ENCODE data around the gene SPRTN. TPM values are rescaled to one million over a fixed set of nuclear protein-coding genes. Genes with fewer than 3 reads are reported as not detected.

Gene SPRTN
- polyA plus RNA-seq, 4 donors: 3.8 to 8.6 (median 4.2) TPM

DNA sequence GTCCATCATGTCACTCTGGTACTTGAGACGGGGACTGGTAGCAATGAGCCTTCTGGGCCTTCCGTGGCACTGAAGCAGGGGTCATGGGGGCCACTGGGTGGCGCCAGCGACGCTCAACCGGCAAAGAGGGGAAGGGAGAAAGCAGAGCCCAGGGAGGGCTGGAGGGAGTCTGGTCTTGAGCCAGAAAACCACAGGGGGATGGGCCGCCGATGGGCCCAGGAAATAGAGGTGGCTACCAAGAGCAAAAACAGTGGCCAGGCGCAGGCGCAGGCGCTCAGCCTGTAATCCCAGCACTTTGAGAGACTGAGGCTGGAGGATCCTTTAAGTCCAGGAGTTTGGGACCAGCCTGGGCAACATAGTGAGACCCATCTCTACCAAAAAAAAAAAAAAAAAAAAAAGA is 22.2 kb upstream of the SPRTN start:
- WGBS, 3 donors: 38 to 53% (median 46%) methylated on average over 10 to 11 of the region's 11 CpGs
- Histone ChIP-seq H3K9me3 (ENCODE audit: control insufficient read depth in 2 of 2, insufficient read depth in 1 of 2, low read depth in 1 of 2, low read length in 1 of 2) (peaks cover 0 to 2% of the 10 kb centered on the region in 2 donors), H3K4me3 (ENCODE audit: low read depth in 1 of 3, low read length in 3 of 3) (no peak overlapping the region), H3K4me1 (ENCODE audit: control insufficient read depth in 3 of 3, insufficient read depth in 2 of 3, low read depth in 1 of 3, low read length in 2 of 3) (no peaks in the 10 kb centered on the region), H3K36me3 (ENCODE audit: control insufficient read depth in 3 of 3, insufficient read depth in 2 of 3, low read depth in 1 of 3, low read length in 3 of 3) (no peaks in the 10 kb centered on the region), H3K27ac (ENCODE audit: low read depth in 1 of 3, low read length in 2 of 3) (no peak overlapping the region), H3K27me3 (ENCODE audit: control insufficient read depth in 3 of 3, insufficient read depth in 3 of 3, low read length in 3 of 3) (no peaks in the 10 kb centered on the region)
- FAIRE-seq: no peak
- peak; percentile 31 to 53 for DNase-seq

DNA sequence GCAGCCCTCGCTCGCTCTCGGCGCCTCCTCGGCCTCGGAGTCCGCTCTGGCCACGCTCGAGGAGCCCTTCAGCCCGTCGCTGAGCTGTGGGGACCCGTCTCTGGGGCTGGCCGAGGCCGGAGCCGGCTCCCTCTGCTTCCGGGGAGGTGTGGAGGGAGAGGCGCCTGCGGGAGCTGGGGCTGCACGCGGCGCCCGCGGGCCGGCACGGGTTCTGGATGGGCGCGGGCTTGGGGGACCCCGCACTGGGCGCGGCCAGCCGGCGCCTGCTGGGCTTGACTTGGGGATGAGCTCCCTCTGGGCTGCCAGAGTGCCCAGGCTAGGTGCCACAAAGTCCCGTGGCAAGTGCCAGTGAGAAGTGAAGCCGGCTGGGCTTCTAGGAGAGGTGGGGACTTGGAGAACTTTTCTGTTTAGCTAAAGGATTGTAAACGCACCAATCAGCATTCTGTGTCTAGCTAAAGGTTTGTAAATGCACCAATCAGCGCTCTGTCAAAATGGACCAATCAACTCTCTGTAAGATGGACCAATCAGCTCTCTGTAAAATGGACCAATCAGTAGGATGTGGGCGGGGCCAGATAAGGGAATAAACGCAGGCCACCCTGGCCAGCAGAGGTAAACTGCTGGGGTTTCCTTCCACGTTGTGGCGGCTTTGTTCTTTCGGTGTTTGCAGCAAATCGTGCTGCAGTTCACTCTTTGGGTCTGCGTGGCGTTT is 20.6 kb upstream of the SPRTN start:
- DNase-seq (no peak), FAIRE-seq (no peak)
- H3K27ac ChIP-seq (ENCODE audit: low read depth in 1 of 3, low read length in 2 of 3): no peak overlapping the region
- peaks cover 0 to 2% of the 10 kb centered on the region in 2 donors for H3K9me3 ChIP-seq (ENCODE audit: control insufficient read depth in 2 of 2, insufficient read depth in 1 of 2, low read depth in 1 of 2, low read length in 1 of 2)
- no peaks in the 10 kb centered on the region for H3K27me3 ChIP-seq (ENCODE audit: control insufficient read depth in 3 of 3, insufficient read depth in 3 of 3, low read length in 3 of 3)
- no peak overlapping the region for H3K4me3 ChIP-seq (ENCODE audit: low read depth in 1 of 3, low read length in 3 of 3)
- H3K36me3 ChIP-seq (ENCODE audit: control insufficient read depth in 3 of 3, insufficient read depth in 2 of 3, low read depth in 1 of 3, low read length in 3 of 3): no peaks in the 10 kb centered on the region
- H3K4me1 ChIP-seq (ENCODE audit: control insufficient read depth in 3 of 3, insufficient read depth in 2 of 3, low read depth in 1 of 3, low read length in 2 of 3): no peaks in the 10 kb centered on the region
- WGBS, 3 donors: 94 to 95% (median 94%) methylated on average over 44 of the region's 44 CpGs

DNA sequence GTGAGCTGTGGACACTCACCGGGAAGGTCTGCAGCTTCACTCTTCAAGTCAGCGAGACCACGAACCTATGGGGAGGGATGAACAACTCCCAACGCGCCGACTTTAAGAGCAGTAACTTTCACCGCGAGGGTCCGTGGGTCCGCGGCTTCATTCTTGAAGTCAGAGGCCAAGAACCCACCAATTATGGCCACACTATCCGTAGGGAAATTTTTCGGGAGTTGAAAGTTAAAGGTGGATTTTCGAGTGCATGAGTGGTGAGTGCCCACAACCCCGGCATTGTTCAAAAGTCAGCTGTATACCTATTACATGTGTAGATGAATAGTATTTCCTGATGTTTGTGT is 20.1 kb upstream of the SPRTN start:
- WGBS, 3 donors: 95 to 96% (median 96%) methylated on average over 15 of the region's 15 CpGs
- Histone ChIP-seq H3K27ac (ENCODE audit: low read depth in 1 of 3, low read length in 2 of 3) (no peak overlapping the region), H3K9me3 (ENCODE audit: control insufficient read depth in 2 of 2, insufficient read depth in 1 of 2, low read depth in 1 of 2, low read length in 1 of 2) (peaks cover 0 to 2% of the 10 kb centered on the region in 2 donors), H3K4me1 (ENCODE audit: control insufficient read depth in 3 of 3, insufficient read depth in 2 of 3, low read depth in 1 of 3, low read length in 2 of 3) (no peaks in the 10 kb centered on the region), H3K27me3 (ENCODE audit: control insufficient read depth in 3 of 3, insufficient read depth in 3 of 3, low read length in 3 of 3) (no peaks in the 10 kb centered on the region), H3K36me3 (ENCODE audit: control insufficient read depth in 3 of 3, insufficient read depth in 2 of 3, low read depth in 1 of 3, low read length in 3 of 3) (no peaks in the 10 kb centered on the region), H3K4me3 (ENCODE audit: low read depth in 1 of 3, low read length in 3 of 3) (no peak overlapping the region)
- FAIRE-seq (no peak), DNase-seq (no peak)

DNA sequence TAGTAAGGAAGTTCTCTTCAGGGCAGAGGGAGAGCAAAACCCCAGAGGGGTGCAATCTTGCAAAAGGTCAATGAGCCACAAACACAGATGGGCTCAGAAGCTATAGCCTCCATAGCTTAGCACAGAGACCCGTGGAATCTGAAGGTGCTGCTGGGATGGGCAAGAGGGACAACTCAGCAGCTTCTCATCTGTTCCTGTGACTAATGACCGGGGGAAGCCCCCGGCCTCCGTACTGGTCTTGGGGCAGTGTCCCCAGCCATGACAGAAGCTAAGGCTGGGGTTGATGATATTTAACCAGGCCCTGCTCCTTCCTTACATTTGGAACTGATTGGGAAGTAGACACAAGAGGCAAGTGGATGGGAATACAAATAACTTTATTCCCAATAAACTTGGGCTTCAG is 19.5 kb upstream of the SPRTN start:
- peaks cover 0 to 2% of the 10 kb centered on the region in 2 donors for H3K9me3 ChIP-seq (ENCODE audit: control insufficient read depth in 2 of 2, insufficient read depth in 1 of 2, low read depth in 1 of 2, low read length in 1 of 2)
- no peak for FAIRE-seq

DNA sequence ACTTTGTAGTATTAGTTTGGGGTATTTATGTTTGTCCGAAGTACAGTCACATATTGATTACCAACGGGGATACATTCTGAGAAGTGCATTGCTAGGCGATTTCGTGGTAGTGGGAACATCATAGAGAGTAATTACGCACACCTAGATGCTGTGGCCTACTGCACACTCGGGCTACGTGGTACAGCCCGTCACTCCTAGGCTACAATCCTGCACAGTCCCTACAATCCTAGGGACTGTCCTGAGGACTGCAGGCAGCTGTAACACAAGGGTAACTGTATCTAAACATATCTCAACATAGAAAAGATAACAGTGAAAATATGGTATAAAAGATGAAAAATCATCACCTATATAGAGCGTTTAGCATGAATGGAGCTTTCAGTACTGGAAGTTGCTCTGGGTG is 19.0 kb upstream of the SPRTN start:
- no peaks in the 10 kb centered on the region for H3K36me3 ChIP-seq (ENCODE audit: control insufficient read depth in 3 of 3, insufficient read depth in 2 of 3, low read depth in 1 of 3, low read length in 3 of 3)
- no peak overlapping the region for H3K27ac ChIP-seq (ENCODE audit: low read depth in 1 of 3, low read length in 2 of 3)
- H3K4me3 ChIP-seq (ENCODE audit: low read depth in 1 of 3, low read length in 3 of 3): no peak overlapping the region
- FAIRE-seq (no peak), DNase-seq (no peak)
- no peaks in the 10 kb centered on the region for H3K4me1 ChIP-seq (ENCODE audit: control insufficient read depth in 3 of 3, insufficient read depth in 2 of 3, low read depth in 1 of 3, low read length in 2 of 3)
- no peaks in the 10 kb centered on the region for H3K27me3 ChIP-seq (ENCODE audit: control insufficient read depth in 3 of 3, insufficient read depth in 3 of 3, low read length in 3 of 3)
- WGBS, 3 donors: 91 to 93% (median 91%) methylated on average over 9 of the region's 9 CpGs
- peaks cover 0 to 2% of the 10 kb centered on the region in 2 donors for H3K9me3 ChIP-seq (ENCODE audit: control insufficient read depth in 2 of 2, insufficient read depth in 1 of 2, low read depth in 1 of 2, low read length in 1 of 2)

More for the DNA sequence above, 19.5 kb upstream of the SPRTN start:
- DNase-seq: no peak
- Histone ChIP-seq H3K27ac (ENCODE audit: low read depth in 1 of 3, low read length in 2 of 3) (no peak overlapping the region), H3K4me1 (ENCODE audit: control insufficient read depth in 3 of 3, insufficient read depth in 2 of 3, low read depth in 1 of 3, low read length in 2 of 3) (no peaks in the 10 kb centered on the region), H3K36me3 (ENCODE audit: control insufficient read depth in 3 of 3, insufficient read depth in 2 of 3, low read depth in 1 of 3, low read length in 3 of 3) (no peaks in the 10 kb centered on the region), H3K4me3 (ENCODE audit: low read depth in 1 of 3, low read length in 3 of 3) (no peak overlapping the region), H3K27me3 (ENCODE audit: control insufficient read depth in 3 of 3, insufficient read depth in 3 of 3, low read length in 3 of 3) (no peaks in the 10 kb centered on the region)
- WGBS, 3 donors: 89 to 95% (median 92%) methylated on average over 4 of the region's 4 CpGs

DNA sequence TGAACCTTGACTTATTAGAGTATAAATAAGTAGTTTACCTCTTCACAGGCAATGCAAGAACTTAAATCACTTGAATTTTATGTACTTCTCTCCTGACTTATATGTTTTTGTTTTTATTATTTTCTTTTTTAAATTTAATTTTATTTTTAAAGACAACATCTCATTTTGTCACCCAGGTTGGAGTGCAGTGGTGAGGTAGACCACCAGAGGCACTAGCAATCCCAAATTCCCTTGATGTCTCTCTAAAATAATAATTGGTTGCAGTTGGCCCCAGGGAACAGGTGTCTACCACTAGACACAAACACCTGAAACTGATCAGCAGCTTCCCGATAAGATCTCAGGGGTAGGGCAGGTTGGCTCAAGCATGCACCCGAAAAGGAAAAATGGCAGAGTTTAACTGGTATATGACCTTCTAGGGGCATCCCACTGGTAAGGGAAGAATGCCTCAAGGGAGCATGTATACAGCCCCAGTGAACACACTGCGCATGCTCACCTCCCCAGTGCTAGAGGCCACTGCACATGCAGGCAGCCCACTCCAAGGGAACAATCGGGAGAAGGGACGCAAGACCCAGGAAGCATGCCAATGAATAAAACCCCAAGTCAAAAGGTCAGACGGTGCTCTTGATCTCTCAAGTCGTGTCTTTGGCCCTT is 15.1 kb upstream of the SPRTN start:
- Histone ChIP-seq H3K27ac (ENCODE audit: low read depth in 1 of 3, low read length in 2 of 3) (no peak overlapping the region), H3K36me3 (ENCODE audit: control insufficient read depth in 3 of 3, insufficient read depth in 2 of 3, low read depth in 1 of 3, low read length in 3 of 3) (no peaks in the 10 kb centered on the region), H3K27me3 (ENCODE audit: control insufficient read depth in 3 of 3, insufficient read depth in 3 of 3, low read length in 3 of 3) (no peaks in the 10 kb centered on the region), H3K4me1 (ENCODE audit: control insufficient read depth in 3 of 3, insufficient read depth in 2 of 3, low read depth in 1 of 3, low read length in 2 of 3) (no peaks in the 10 kb centered on the region), H3K9me3 (ENCODE audit: control insufficient read depth in 2 of 2, insufficient read depth in 1 of 2, low read depth in 1 of 2, low read length in 1 of 2) (no peaks in the 10 kb centered on the region), H3K4me3 (ENCODE audit: low read depth in 1 of 3, low read length in 3 of 3) (no peak overlapping the region)
- FAIRE-seq (no peak), DNase-seq (no peak)
- 70 to 71% (median 70%) methylated on average over 7 of the region's 7 CpGs for WGBS, 3 donors

DNA sequence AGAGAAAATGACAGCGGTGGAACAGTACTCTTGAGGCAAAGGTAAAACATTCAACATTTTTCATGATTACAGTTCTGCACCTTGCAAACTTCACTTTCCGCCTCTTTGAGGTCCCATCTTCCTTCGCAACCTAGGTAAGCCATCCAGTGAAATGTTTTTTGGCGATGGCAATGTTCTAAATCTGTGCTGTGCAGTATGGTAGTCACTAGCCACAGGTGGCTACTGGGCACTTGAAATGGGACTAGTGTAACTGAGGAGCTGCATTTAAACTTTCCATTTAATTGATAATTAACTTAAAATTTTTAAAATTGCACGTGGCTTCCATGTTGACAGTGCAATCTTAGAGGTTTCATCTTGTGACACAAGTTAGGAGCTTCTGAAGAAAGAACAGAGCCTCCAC is 13.4 kb upstream of the SPRTN start:
- FAIRE-seq: no peak
- whole genome bisulfite sequencing, 3 donors: 82 to 90% (median 87%) methylated on average over 5 of the region's 5 CpGs
- no peaks in the 10 kb centered on the region for H3K4me1 ChIP-seq (ENCODE audit: control insufficient read depth in 3 of 3, insufficient read depth in 2 of 3, low read depth in 1 of 3, low read length in 2 of 3)

DNA sequence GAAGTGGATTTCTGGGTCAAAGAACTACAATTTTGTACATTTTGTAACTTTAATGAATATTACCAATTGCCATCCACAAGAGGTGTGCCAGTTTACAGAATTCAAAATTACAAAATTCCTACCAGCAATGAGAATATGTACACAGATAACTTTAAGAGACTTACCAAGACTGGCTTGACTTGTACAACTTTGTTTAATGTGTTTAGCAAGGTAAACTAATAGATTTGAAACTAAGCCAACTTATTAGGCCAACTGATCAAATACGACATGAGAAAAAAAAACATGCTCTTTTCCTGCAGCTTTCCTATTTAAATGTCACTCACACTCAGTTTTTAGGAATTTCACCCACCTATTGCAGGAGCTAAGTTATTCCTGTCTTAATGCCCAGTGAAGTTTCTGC is 11.8 kb upstream of the SPRTN start:
- peaks cover 0 to 2% (median 0%) of the 10 kb centered on the region in 3 donors for H3K36me3 ChIP-seq (ENCODE audit: control insufficient read depth in 3 of 3, insufficient read depth in 2 of 3, low read depth in 1 of 3, low read length in 3 of 3)
- no peak overlapping the region for H3K4me3 ChIP-seq (ENCODE audit: low read depth in 1 of 3, low read length in 3 of 3)
- no peaks in the 10 kb centered on the region for H3K27me3 ChIP-seq (ENCODE audit: control insufficient read depth in 3 of 3, insufficient read depth in 3 of 3, low read length in 3 of 3)
- H3K9me3 ChIP-seq (ENCODE audit: control insufficient read depth in 2 of 2, insufficient read depth in 1 of 2, low read depth in 1 of 2, low read length in 1 of 2): no peaks in the 10 kb centered on the region
- 38 to 58% (median 54%) methylated on average over 1 of the region's 1 CpG for WGBS, 3 donors
- H3K4me1 ChIP-seq (ENCODE audit: control insufficient read depth in 3 of 3, insufficient read depth in 2 of 3, low read depth in 1 of 3, low read length in 2 of 3): no peaks in the 10 kb centered on the region
- FAIRE-seq (no peak), DNase-seq (no peak)
- H3K27ac ChIP-seq (ENCODE audit: low read depth in 1 of 3, low read length in 2 of 3): no peak overlapping the region

More for the DNA sequence above, 13.4 kb upstream of the SPRTN start:
- no peaks in the 10 kb centered on the region for H3K36me3 ChIP-seq (ENCODE audit: control insufficient read depth in 3 of 3, insufficient read depth in 2 of 3, low read depth in 1 of 3, low read length in 3 of 3)
- no peak for DNase-seq
- H3K4me3 ChIP-seq (ENCODE audit: low read depth in 1 of 3, low read length in 3 of 3): no peak overlapping the region
- H3K9me3 ChIP-seq (ENCODE audit: control insufficient read depth in 2 of 2, insufficient read depth in 1 of 2, low read depth in 1 of 2, low read length in 1 of 2): no peaks in the 10 kb centered on the region
- no peak overlapping the region for H3K27ac ChIP-seq (ENCODE audit: low read depth in 1 of 3, low read length in 2 of 3)
- no peaks in the 10 kb centered on the region for H3K27me3 ChIP-seq (ENCODE audit: control insufficient read depth in 3 of 3, insufficient read depth in 3 of 3, low read length in 3 of 3)

Measured in small intestine (tissue), 7 donors.